ENCODE results near the gene CHD2.
"Not testable (repeated sequence)": the region's sequence is repeated elsewhere in the genome, so short reads cannot be mapped to it uniquely, and the experiment has no call there.

CHD2 gene

GRCh38 chr15:93029836-93030429 is 129.8 kb downstream of the CHD2 start:
- ATAC-seq = peak; percentile 52
- TF ChIP-seq ESRRG (CRISPR knock-in tag; IDR thresholded peaks at IDR 0.05) (no peak), GLIS3 (CRISPR knock-in tag; IDR thresholded peaks at IDR 0.05) (no peak)

- peak; percentile 87 for ATAC-seq
- TF ChIP-seq GLIS3 (CRISPR knock-in tag; IDR thresholded peaks at IDR 0.05) (no peak), CREB5 (CRISPR knock-in tag; IDR thresholded peaks at IDR 0.05; ENCODE audit: low read depth) (no peak), RARB (CRISPR knock-in tag; IDR thresholded peaks at IDR 0.05) (no peak), ZC3H10 (CRISPR knock-in tag; IDR thresholded peaks at IDR 0.05) (no peak), ZNF8 (CRISPR knock-in tag; IDR thresholded peaks at IDR 0.05) (no peak), ISL1 (CRISPR knock-in tag; IDR thresholded peaks at IDR 0.05) (no peak), POU6F1 (CRISPR knock-in tag; IDR thresholded peaks at IDR 0.05; ENCODE audit: borderline replicate concordance, low read depth) (no peak), TCF4 (CRISPR knock-in tag; IDR thresholded peaks at IDR 0.05; ENCODE audit: borderline replicate concordance) (no peak), ZNF70 (CRISPR knock-in tag; IDR thresholded peaks at IDR 0.05) (no peak), ZFP3 (CRISPR knock-in tag; IDR thresholded peaks at IDR 0.05) (no peak), CSRNP3 (CRISPR knock-in tag; IDR thresholded peaks at IDR 0.05) (no peak), PPARA (CRISPR knock-in tag; IDR thresholded peaks at IDR 0.05; ENCODE audit: borderline replicate concordance) (no peak), ESRRG (CRISPR knock-in tag; IDR thresholded peaks at IDR 0.05) (no peak), PATZ1 (CRISPR knock-in tag; IDR thresholded peaks at IDR 0.05; ENCODE audit: borderline replicate concordance) (no peak), CSDC2 (CRISPR knock-in tag; IDR thresholded peaks at IDR 0.05) (no peak), ZFP30 (CRISPR knock-in tag; IDR thresholded peaks at IDR 0.05) (no peak), OSR1 (CRISPR knock-in tag; IDR thresholded peaks at IDR 0.05) (no peak)
Measured at GRCh38 chr15:93030430-93031102, 130.4 kb downstream of the CHD2 start.

- no peak for ATAC-seq
- TF ChIP-seq ZFP30 (CRISPR knock-in tag; IDR thresholded peaks at IDR 0.05) (no peak), GLIS3 (CRISPR knock-in tag; IDR thresholded peaks at IDR 0.05) (no peak), TSHZ2 (CRISPR knock-in tag; IDR thresholded peaks at IDR 0.05) (no peak), POU6F1 (CRISPR knock-in tag; IDR thresholded peaks at IDR 0.05; ENCODE audit: borderline replicate concordance, low read depth) (no peak), TOX (CRISPR knock-in tag; IDR thresholded peaks at IDR 0.05; ENCODE audit: borderline replicate concordance) (no peak)
Measured at GRCh38 chr15:93031103-93031464, 131.0 kb downstream of the CHD2 start.

- ATAC-seq = not testable (repeated sequence)
Measured at GRCh38 chr15:93031557-93032384, 131.6 kb downstream of the CHD2 start.

- not testable (repeated sequence) for ATAC-seq
Measured at GRCh38 chr15:93032515-93033206, 132.5 kb downstream of the CHD2 start.
